B cell (primary cell): ENCODE measurements around the gene HDAC9. TPM values are rescaled to one million over a fixed set of nuclear protein-coding genes. Genes with fewer than 3 reads are reported as not detected.

Experiments
- ATAC-seq: fragments of 200-7000 bp; cut with Tn5 transposase; one replicate; pipeline ENCODE4 v1.10.0; 2021; ENCODE audit warnings: low read depth, mild to moderate bottlenecking, moderate number of reproducible peaks, moderate library complexity
- CTCF ChIA-PET: fragments of 350-600 bp; sonication (Branson Sonifier 250); formaldehyde crosslinking; loops from one replicate; lab custom pipeline; 2021; ENCODE audit warnings: antibody characterized with exemption, inconsistent platforms; lab: Charles Lee
- POLR2A ChIA-PET: fragments of 350-600 bp; sonication (Branson Sonifier 250); formaldehyde crosslinking; loops from one replicate; lab custom pipeline; 2021; ENCODE audit warnings: antibody characterized with exemption; lab: Charles Lee
- DNase-seq: peaks from one replicate; pipeline ENCODE4 v3.0.0; 2013
- H2AFZ ChIP-seq: 2 replicates; pipeline ENCODE4 v1.6.1; 2012; ENCODE audit warnings: mild to moderate bottlenecking, low read depth, low read length; ENCODE audit not compliant: insufficient read depth, poor library complexity, severe bottlenecking
- H3K27ac ChIP-seq, 2 donors: 1 replicate in 1 of 2; 2 replicates in 1 of 2; pipeline ENCODE4 v1.5.1; 2012 to 2013; ENCODE audit warnings: low read length in 2 of 2, mild to moderate bottlenecking in 2 of 2, moderate library complexity in 1 of 2
- H3K27me3 ChIP-seq, 4 experiments: fragments of 200-600 bp in 1 of 4; sonication (generic) in 1 of 4; replicated peaks in 1 of 4; 1 replicate in 2 of 4; 2 replicates in 2 of 4; pipeline versions ENCODE4 v1.6.1 to v1.7.0; 2013 to 2016; ENCODE audit warnings: low read length in 3 of 4, mild to moderate bottlenecking in 2 of 4, mixed read lengths in 1 of 4, moderate library complexity in 1 of 4; ENCODE audit not compliant: insufficient read depth in 4 of 4, control insufficient read depth in 3 of 4; ENCODE audit errors: control extremely low read depth in 1 of 4
- H3K36me3 ChIP-seq, 2 experiments: replicated peaks in 1 of 2; 1 replicate in 1 of 2; 2 replicates in 1 of 2; pipeline versions ENCODE4 v1.6.1 to v1.7.1; 2013; ENCODE audit warnings: low read length in 1 of 2; ENCODE audit not compliant: insufficient read depth in 2 of 2, control insufficient read depth in 1 of 2; ENCODE audit errors: control extremely low read depth in 1 of 2, extremely low read depth in 1 of 2
- H3K4me1 ChIP-seq, 2 donors: fragments of 200-600 bp in 1 of 2; sonication (generic) in 1 of 2; 1 replicate in 1 of 2; 2 replicates in 1 of 2; pipeline versions ENCODE4 v1.5.1 to v1.6.1; 2013 to 2017; ENCODE audit warnings: low read length in 2 of 2; ENCODE audit not compliant: control insufficient read depth in 2 of 2, insufficient read depth in 2 of 2
- H3K4me2 ChIP-seq: replicated peaks from 2 replicates; pipeline ENCODE3; 2012; ENCODE audit warnings: mild to moderate bottlenecking, low read depth, low read length; ENCODE audit not compliant: poor library complexity, severe bottlenecking
- H3K4me3 ChIP-seq, 5 experiments: fragments of 200-600 bp in 1 of 5; sonication (generic) in 1 of 5; 1 replicate in 3 of 5; 2 replicates in 2 of 5; pipeline versions ENCODE4 v1.5.1 to v1.7.0; 2011 to 2016; ENCODE audit warnings: low read length in 4 of 5, mild to moderate bottlenecking in 4 of 5, low read depth in 2 of 5, control low read depth in 1 of 5, moderate library complexity in 1 of 5; ENCODE audit not compliant: insufficient read depth in 1 of 5; ENCODE audit errors: control extremely low read depth in 1 of 5, extremely low read depth in 1 of 5
- H3K79me2 ChIP-seq: fragments of 200-600 bp; sonication (generic); one replicate; pipeline ENCODE4 v1.6.0; 2016; ENCODE audit warnings: low read length; ENCODE audit not compliant: control insufficient read depth, insufficient read depth
- H3K9ac ChIP-seq: fragments of 200-600 bp; sonication (generic); 2 replicates; pipeline ENCODE4 v1.6.1; 2017; ENCODE audit warnings: mild to moderate bottlenecking, low read length, moderate library complexity
- H3K9me3 ChIP-seq, 3 donors: one replicate each; pipeline versions ENCODE4 v1.6.1 to v1.7.1; 2013; ENCODE audit warnings: low read length in 2 of 3; ENCODE audit not compliant: control insufficient read depth in 2 of 3, insufficient read depth in 1 of 3; ENCODE audit errors: control extremely low read depth in 1 of 3
- H4K20me1 ChIP-seq: 2 replicates; pipeline ENCODE4 v1.6.0; 2012; ENCODE audit warnings: mild to moderate bottlenecking, low read length; ENCODE audit not compliant: insufficient read depth, control insufficient read depth, poor library complexity, severe bottlenecking
- H3K27ac Mint-ChIP-seq: one replicate; pipeline ENCODE4 v1.8.0; 2021; ENCODE audit warnings: mixed read lengths
- H3K27me3 Mint-ChIP-seq: one replicate; pipeline ENCODE4 v1.8.0; 2021; ENCODE audit warnings: mixed read lengths
- H3K4me1 Mint-ChIP-seq: one replicate; pipeline ENCODE4 v1.8.0; 2021; ENCODE audit warnings: mixed read lengths
- H3K4me3 Mint-ChIP-seq: one replicate; pipeline ENCODE4 v1.8.0; 2021; ENCODE audit warnings: mixed read lengths
- H3K9me3 Mint-ChIP-seq: one replicate; pipeline ENCODE4 v1.8.0; 2022; ENCODE audit warnings: mixed read lengths; ENCODE audit not compliant: insufficient read depth
- CTCF ChIP-seq: fragments of 200-600 bp; IDR thresholded peaks from one replicate; pipeline ENCODE4 v1.8.0; 2022; ENCODE audit warnings: antibody characterized with exemption, mild to moderate bottlenecking
- EZH2 ChIP-seq: IDR thresholded peaks from 2 replicates; pipeline ENCODE4 v1.6.1; 2012; ENCODE audit warnings: borderline replicate concordance, low read depth, mild to moderate bottlenecking, moderate library complexity, low read length; ENCODE audit not compliant: insufficient read depth, poor library complexity, severe bottlenecking
- WGBS: methylation state at CpG from one replicate; pipeline ENCODE4 v1.1.5; 2013; ENCODE audit warnings: missing lambda C conversion rate; ENCODE audit not compliant: insufficient coverage; 5-methylcytosine and 5-hydroxymethylcytosine counted together
- intact Hi-C: fragments of 100-400 bp; cut with micrococcal nuclease; formaldehyde crosslinking; loops from one replicate; pipeline ENCODE4 v1.10.0; 2022
- polyA plus RNA-seq: library from polyadenylated mRNA; depleted of rRNA; stranded (reverse); fragments of >200 nt; gene quantifications from 2 replicates; pipeline ENCODE4 v1.2.3, GENCODE V29; 2012
- total RNA-seq, 2 donors: library from RNA; stranded (reverse); fragments of 120-200 nt in 1 of 2; gene quantifications; 1 replicate in 1 of 2; 2 replicates in 1 of 2; pipeline versions ENCODE4 v1.2.3 to v1.2.4, GENCODE V29; 2013 to 2022

The HDAC9 gene
- total and polyA plus RNA-seq, 2 donors (not counting 1 experiment from before 2014, with no cell fraction given), result 49.1 to 64.8 TPM

GRCh38 chr7:18614841-18615240 lies 119.3 kb downstream of the HDAC9 start:
- no peak overlapping the region for H3K4me3 ChIP-seq
- no peaks in the 10 kb centered on the region for H3K9me3 ChIP-seq
- H3K79me2 ChIP-seq, result peaks cover 2% of the 10 kb centered on the region
- H3K9ac ChIP-seq, result no peak overlapping the region
- POLR2A ChIA-PET, result no interaction called here
- no peak overlapping the region for H3K27ac ChIP-seq
- no peak for ATAC-seq
- H4K20me1 ChIP-seq, result no peaks in the 10 kb centered on the region
- H3K27me3 ChIP-seq, result no peaks in the 10 kb centered on the region
- Mint-ChIP-seq H3K9me3 (no peaks in the 10 kb centered on the region), H3K27ac (no peak overlapping the region), H3K27me3 (no peaks in the 10 kb centered on the region), H3K4me1 (peaks cover 7% of the 10 kb centered on the region), H3K4me3 (no peak overlapping the region)
- peaks cover 27 to 65% of the 10 kb centered on the region in 2 experiments for H3K36me3 ChIP-seq
- no peaks in the 10 kb centered on the region for H3K4me1 ChIP-seq
- CTCF ChIA-PET, result interaction anchor here (3.2 kb wide), 1 partner anchor 262 kb away, joined by 13 read pairs; no protein-coding TSS in a partner anchor
- H2AFZ ChIP-seq, result no peak overlapping the region
- intact Hi-C loops, result no loop called here
- TF ChIP-seq CTCF (no peak), EZH2 (no peak)
- no peak overlapping the region for H3K4me2 ChIP-seq
- no peak for DNase-seq

- no peak for ATAC-seq
- no peak overlapping the region for H3K27ac ChIP-seq
- Mint-ChIP-seq H3K9me3 (no peaks in the 10 kb centered on the region), H3K27me3 (no peaks in the 10 kb centered on the region), H3K4me1 (no peaks in the 10 kb centered on the region), H3K4me3 (no peak overlapping the region), H3K27ac (no peak overlapping the region)
- peaks cover 3% of the 10 kb centered on the region for H3K79me2 ChIP-seq
- H3K4me2 ChIP-seq, result no peak overlapping the region
- POLR2A ChIA-PET, result no interaction called here
- no peak for DNase-seq
- H4K20me1 ChIP-seq, result no peaks in the 10 kb centered on the region
- no peak overlapping the region for H3K4me3 ChIP-seq
- intact Hi-C loops, result no loop called here
- WGBS, result no CpG with 5 or more reads among the region's 1 CpG
- no peak overlapping the region for H2AFZ ChIP-seq
- H3K27me3 ChIP-seq, result no peaks in the 10 kb centered on the region
- H3K36me3 ChIP-seq, result peaks cover 35 to 77% of the 10 kb centered on the region in 2 experiments
- H3K9ac ChIP-seq, result no peak overlapping the region
- H3K4me1 ChIP-seq, result no peaks in the 10 kb centered on the region
- CTCF ChIA-PET, result interaction anchor here (1.0 to 1.1 kb wide), 3 partner anchors 29 to 266 kb away, joined by 3 to 4 read pairs (median 3); no protein-coding TSS in a partner anchor
- no peaks in the 10 kb centered on the region for H3K9me3 ChIP-seq
- no peak for TF ChIP-seq EZH2
- TF ChIP-seq CTCF, result no peak
Measured at GRCh38 chr7:18619311-18619710, 123.8 kb downstream of the HDAC9 start.
